Upper lobe of left lung (tissue), 4 donors: ENCODE results near the gene SLC17A2.

ENCODE experiments used
- CTCF ChIP-seq, 6 experiments: fragments of 450-650 bp in 4 of 6; fragments of 200-600 bp in 2 of 6; sonication (generic) in 2 of 6; IDR thresholded peaks; one replicate each; pipeline ENCODE4 v1.5.1; 2016 to 2019; ENCODE audit warnings: antibody characterized with exemption in 6 of 6
- EP300 ChIP-seq, 4 donors: sonication (generic); formaldehyde crosslinking; IDR thresholded peaks; one replicate each; pipeline ENCODE4 v1.5.1; 2017; ENCODE audit warnings: antibody characterized with exemption in 4 of 4, control low read depth in 2 of 4
- POLR2A ChIP-seq, 4 donors: fragments of 450-650 bp; IDR thresholded peaks; one replicate each; pipeline ENCODE4 v1.5.1; 2016 to 2017; ENCODE audit warnings: antibody characterized with exemption in 4 of 4, mild to moderate bottlenecking in 2 of 4
- POLR2AphosphoS5 ChIP-seq, 2 donors: sonication (generic); formaldehyde crosslinking; IDR thresholded peaks; one replicate each; pipeline ENCODE4 v1.5.1; 2017; ENCODE audit warnings: antibody characterized with exemption in 2 of 2

GRCh38 chr6:25874118-25874517 is 56.4 kb downstream of the SLC17A2 start, which contains the start of gene SLC17A3:
- TF ChIP-seq POLR2AphosphoS5 (IDR thresholded peaks at IDR 0.05) (no peak), CTCF (IDR thresholded peaks at IDR 0.05) (no peak), EP300 (IDR thresholded peaks at IDR 0.05) (no peak), POLR2A (IDR thresholded peaks at IDR 0.05) (no peak)
